Chondrocyte (in vitro differentiated cells): Measurements from ENCODE around the gene SPG7. TPM values are rescaled to one million over a fixed set of nuclear protein-coding genes. Genes with fewer than 3 reads are reported as not detected.

ENCODE experiments used
- DNase-seq: peaks from one replicate; pipeline ENCODE4 v3.0.0; 2021; ENCODE audit warnings: mixed read lengths, low spot score
- H3K27ac Mint-ChIP-seq: one replicate; pipeline ENCODE4 v1.8.0; 2021; ENCODE audit warnings: mild to moderate bottlenecking, moderate library complexity, mixed read lengths; ENCODE audit not compliant: unreplicated experiment
- H3K27me3 Mint-ChIP-seq: 2 replicates; pipeline ENCODE4 v1.8.0; 2021; ENCODE audit warnings: low read depth, mixed read lengths
- H3K36me3 Mint-ChIP-seq: 2 replicates; pipeline ENCODE4 v1.8.0; 2021; ENCODE audit warnings: low read depth, mixed read lengths
- H3K4me1 Mint-ChIP-seq: 2 replicates; pipeline ENCODE4 v1.8.0; 2021; ENCODE audit warnings: low read depth, mild to moderate bottlenecking, mixed read lengths
- H3K4me3 Mint-ChIP-seq: one replicate; pipeline ENCODE4 v1.8.0; 2021; ENCODE audit warnings: mild to moderate bottlenecking, moderate library complexity, mixed read lengths; ENCODE audit not compliant: unreplicated experiment
- H3K9me3 Mint-ChIP-seq: 2 replicates; pipeline ENCODE4 v1.8.0; 2021; ENCODE audit warnings: low read depth, mixed read lengths
- total RNA-seq: library from RNA; stranded (reverse); gene quantifications from 3 replicates; pipeline ENCODE4 v1.2.1, GENCODE V29; 2021
- TF ChIP-seq, protein P1 (sequence below): fragments of 200-600 bp; sonication (generic); IDR thresholded peaks from 2 replicates; pipeline ENCODE4 v1.5.0; 2021; ENCODE audit warnings: antibody characterized with exemption, mild to moderate bottlenecking, moderate library complexity

Gene SPG7
- total RNA-seq, 1 donor from 2014 or later: 87.6 TPM

DNA sequence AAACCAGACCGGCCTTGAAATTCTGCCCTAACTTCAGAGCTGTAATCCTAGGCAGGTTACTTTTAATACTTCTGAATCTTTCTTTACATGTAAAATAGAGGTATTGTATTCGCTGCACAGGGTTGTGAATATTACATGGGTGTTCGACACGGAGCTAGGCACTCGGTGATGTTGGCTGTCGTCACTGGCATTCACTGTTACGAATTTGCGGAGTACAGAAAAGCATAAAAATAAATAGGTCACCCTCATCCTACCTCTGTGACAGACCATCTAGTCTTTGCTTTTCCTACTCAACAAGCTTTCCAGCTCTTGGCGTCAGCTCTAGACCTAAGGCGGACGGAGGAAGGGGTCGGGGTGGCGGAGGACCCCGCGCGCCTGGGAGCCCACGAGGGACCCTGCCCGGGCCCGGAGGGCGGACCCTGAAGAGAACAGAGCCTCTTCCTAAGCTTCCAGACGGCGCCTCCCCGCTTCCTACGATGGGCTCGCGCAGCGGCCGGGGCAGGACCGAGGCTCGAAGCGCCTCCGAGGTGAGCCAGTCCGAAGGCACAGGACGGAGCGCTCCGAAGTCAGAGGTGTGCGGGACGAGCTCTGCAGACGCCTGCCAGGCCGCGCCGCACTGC lies 879 bp upstream of the SPG7 start:
- Mint-ChIP-seq H3K27ac (peak overlapping the region; percentile 32), H3K4me3 (peak overlapping the region; percentile 65), H3K36me3 (no peaks in the 10 kb centered on the region), H3K27me3 (no peaks in the 10 kb centered on the region), H3K4me1 (peaks cover 36% of the 10 kb centered on the region), H3K9me3 (no peaks in the 10 kb centered on the region)
- TF ChIP-seq, protein P1, sequence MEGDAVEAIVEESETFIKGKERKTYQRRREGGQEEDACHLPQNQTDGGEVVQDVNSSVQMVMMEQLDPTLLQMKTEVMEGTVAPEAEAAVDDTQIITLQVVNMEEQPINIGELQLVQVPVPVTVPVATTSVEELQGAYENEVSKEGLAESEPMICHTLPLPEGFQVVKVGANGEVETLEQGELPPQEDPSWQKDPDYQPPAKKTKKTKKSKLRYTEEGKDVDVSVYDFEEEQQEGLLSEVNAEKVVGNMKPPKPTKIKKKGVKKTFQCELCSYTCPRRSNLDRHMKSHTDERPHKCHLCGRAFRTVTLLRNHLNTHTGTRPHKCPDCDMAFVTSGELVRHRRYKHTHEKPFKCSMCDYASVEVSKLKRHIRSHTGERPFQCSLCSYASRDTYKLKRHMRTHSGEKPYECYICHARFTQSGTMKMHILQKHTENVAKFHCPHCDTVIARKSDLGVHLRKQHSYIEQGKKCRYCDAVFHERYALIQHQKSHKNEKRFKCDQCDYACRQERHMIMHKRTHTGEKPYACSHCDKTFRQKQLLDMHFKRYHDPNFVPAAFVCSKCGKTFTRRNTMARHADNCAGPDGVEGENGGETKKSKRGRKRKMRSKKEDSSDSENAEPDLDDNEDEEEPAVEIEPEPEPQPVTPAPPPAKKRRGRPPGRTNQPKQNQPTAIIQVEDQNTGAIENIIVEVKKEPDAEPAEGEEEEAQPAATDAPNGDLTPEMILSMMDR: no peak
- no peak for DNase-seq

DNA sequence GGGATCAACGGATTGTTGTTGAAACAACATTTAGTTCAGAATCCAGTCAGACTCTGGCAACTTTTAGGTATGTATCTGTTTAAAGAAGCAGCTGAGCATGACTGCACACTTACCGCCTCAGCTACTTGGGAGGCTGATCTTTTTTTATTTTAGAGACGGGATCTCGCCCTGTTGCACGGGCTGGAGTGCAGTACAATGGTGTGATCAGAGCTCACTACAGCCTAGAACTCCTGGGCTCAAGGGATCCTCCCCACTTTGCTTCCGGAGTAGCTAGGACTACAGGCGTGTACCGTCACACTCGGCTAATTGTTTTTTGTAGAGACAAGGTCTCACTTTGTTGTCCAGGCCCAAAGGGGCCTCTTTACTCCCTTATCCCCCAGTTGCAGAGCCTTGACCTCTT lies 2.3 kb downstream of the SPG7 start:
- Mint-ChIP-seq H3K27ac (no peak overlapping the region), H3K9me3 (no peaks in the 10 kb centered on the region), H3K4me3 (peak overlapping the region; percentile 41), H3K36me3 (peaks cover 8% of the 10 kb centered on the region), H3K27me3 (no peaks in the 10 kb centered on the region), H3K4me1 (peaks cover 28% of the 10 kb centered on the region)
- TF ChIP-seq, protein P1: no peak
- no peak for DNase-seq

DNA sequence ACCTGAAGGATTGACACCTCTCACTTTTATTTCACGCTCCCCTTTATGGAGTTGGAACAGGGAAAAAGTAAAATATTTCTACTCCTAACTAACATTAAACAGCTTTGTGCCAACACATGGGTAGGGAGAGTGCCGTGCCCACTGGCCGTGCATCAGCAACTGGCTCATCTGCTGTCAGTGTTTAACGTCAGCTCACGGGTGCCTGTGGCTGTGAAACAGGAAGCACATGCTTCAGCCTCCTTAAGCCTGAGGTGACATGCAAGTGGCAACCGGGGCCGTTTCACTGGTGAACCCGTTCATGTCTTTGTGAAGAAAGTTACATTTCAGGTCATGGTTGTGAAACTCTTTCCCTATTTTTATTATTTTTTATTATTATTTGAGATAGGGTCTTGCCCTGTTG lies 3.2 kb downstream of the SPG7 start:
- DNase-seq: no peak
- TF ChIP-seq, protein P1: no peak
- no peak overlapping the region for H3K27ac Mint-ChIP-seq
- peaks cover 20% of the 10 kb centered on the region for H3K4me1 Mint-ChIP-seq
- H3K27me3 Mint-ChIP-seq: no peaks in the 10 kb centered on the region
- no peak overlapping the region for H3K4me3 Mint-ChIP-seq
- H3K9me3 Mint-ChIP-seq: no peaks in the 10 kb centered on the region
- peaks cover 8% of the 10 kb centered on the region for H3K36me3 Mint-ChIP-seq

DNA sequence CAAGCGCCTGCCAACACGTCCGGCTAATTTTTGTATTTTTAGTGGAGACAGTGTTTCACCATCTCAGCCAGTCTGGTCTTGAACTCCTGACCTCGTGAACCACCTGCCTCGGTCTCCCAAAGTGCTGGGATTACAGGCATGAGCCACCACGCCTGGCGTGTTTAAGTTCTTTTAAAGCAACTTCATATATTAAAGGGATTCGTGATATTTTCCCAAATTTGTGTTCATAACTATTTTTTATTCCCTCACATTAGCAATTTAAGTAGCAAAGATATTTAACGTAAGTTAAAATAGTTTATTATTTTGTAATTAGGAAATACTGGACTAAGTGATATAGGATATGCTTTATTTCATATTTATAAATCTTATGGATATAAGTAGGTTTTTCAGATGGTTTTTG lies 4.2 kb downstream of the SPG7 start:
- TF ChIP-seq, protein P1: no peak
- Mint-ChIP-seq H3K36me3 (peaks cover 14% of the 10 kb centered on the region), H3K27me3 (no peaks in the 10 kb centered on the region), H3K4me3 (no peak overlapping the region), H3K4me1 (peaks cover 15% of the 10 kb centered on the region), H3K27ac (no peak overlapping the region), H3K9me3 (no peaks in the 10 kb centered on the region)
- DNase-seq: no peak

DNA sequence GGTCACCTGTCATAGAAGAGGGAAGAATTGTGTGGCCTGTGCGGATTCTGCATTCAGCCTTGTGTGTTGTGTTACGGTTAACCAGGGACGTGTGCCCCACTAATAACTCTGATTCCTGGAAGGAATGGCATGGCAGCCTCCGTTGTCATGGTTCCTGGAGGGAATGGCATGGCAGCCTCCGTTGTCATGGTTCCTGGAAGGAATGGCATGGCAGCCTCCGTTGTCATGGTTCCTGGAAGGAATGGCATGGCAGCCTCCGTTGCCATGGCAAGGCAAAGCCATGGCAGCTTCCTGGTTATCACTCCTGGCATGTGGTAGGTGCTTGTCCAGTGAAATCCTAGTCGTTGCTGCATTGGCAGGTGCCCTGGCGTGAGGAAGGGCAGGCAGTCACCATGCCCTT lies 8.9 kb downstream of the SPG7 start:
- TF ChIP-seq, protein P1: no peak

More for the DNA sequence above, 8.9 kb downstream of the SPG7 start:
- H3K27me3 Mint-ChIP-seq: no peaks in the 10 kb centered on the region
- H3K27ac Mint-ChIP-seq: no peak overlapping the region
- DNase-seq: no peak
- H3K4me1 Mint-ChIP-seq: no peaks in the 10 kb centered on the region
- no peaks in the 10 kb centered on the region for H3K9me3 Mint-ChIP-seq
- H3K4me3 Mint-ChIP-seq: no peak overlapping the region
- peaks cover 29% of the 10 kb centered on the region for H3K36me3 Mint-ChIP-seq
